ENCODE measurements around the gene MACROD2. TPM values are rescaled to one million over a fixed set of nuclear protein-coding genes. Genes with fewer than 3 reads are reported as not detected.

Gene MACROD2
- total and polyA plus RNA-seq, 4 donors: 13.0 to 67.1 (median 20.7) TPM

- 58 to 61% methylated on average over 3 of the region's 3 CpGs for WGBS, 2 donors
- Histone ChIP-seq H3K27me3 (ENCODE audit: control insufficient read depth in 3 of 3, insufficient read depth in 3 of 3, low read length in 2 of 3) (no peaks in the 10 kb centered on the region), H3K27ac (ENCODE audit: low read depth in 1 of 2, low read length in 1 of 2) (no peak overlapping the region), H3K9ac (ENCODE audit: insufficient read depth in 1 of 2, low read length in 2 of 2) (no peak overlapping the region), H3K4me3 (no peak overlapping the region), H3K36me3 (ENCODE audit: control insufficient read depth in 4 of 4, insufficient read depth in 4 of 4, low read length in 4 of 4) (no peaks in the 10 kb centered on the region), H3K9me3 (ENCODE audit: control insufficient read depth in 4 of 4, insufficient read depth in 3 of 4, low read length in 3 of 4) (no peaks in the 10 kb centered on the region), H3K4me1 (ENCODE audit: control insufficient read depth in 5 of 5, insufficient read depth in 5 of 5, low read length in 5 of 5) (no peaks in the 10 kb centered on the region)
- no peak for TF ChIP-seq CTCF (IDR thresholded peaks at IDR 0.05; ENCODE audit: control extremely low read depth, extremely low read depth)
- no peak for ATAC-seq (ENCODE audit: insufficient read depth, low FRiP score)
- no peak for DNase-seq
Observed at GRCh38 chr20:16020971-16021370, 2025.7 kb downstream of the MACROD2 start.

- H3K9me3 ChIP-seq (ENCODE audit: control insufficient read depth in 4 of 4, insufficient read depth in 3 of 4, low read length in 3 of 4): no peaks in the 10 kb centered on the region
- ATAC-seq (ENCODE audit: insufficient read depth, low FRiP score): no peak
- no peaks in the 10 kb centered on the region for H3K4me1 ChIP-seq (ENCODE audit: control insufficient read depth in 5 of 5, insufficient read depth in 5 of 5, low read length in 5 of 5)
- whole genome bisulfite sequencing, 2 donors: 77 to 88% methylated on average over 1 of the region's 1 CpG
- DNase-seq: no peak
- TF ChIP-seq CTCF (IDR thresholded peaks at IDR 0.05; ENCODE audit: control extremely low read depth, extremely low read depth): no peak
- H3K4me3 ChIP-seq: no peak overlapping the region
- no peak overlapping the region for H3K9ac ChIP-seq (ENCODE audit: insufficient read depth in 1 of 2, low read length in 2 of 2)
- H3K27ac ChIP-seq (ENCODE audit: low read depth in 1 of 2, low read length in 1 of 2): no peak overlapping the region
- H3K36me3 ChIP-seq (ENCODE audit: control insufficient read depth in 4 of 4, insufficient read depth in 4 of 4, low read length in 4 of 4): no peaks in the 10 kb centered on the region
- H3K27me3 ChIP-seq (ENCODE audit: control insufficient read depth in 3 of 3, insufficient read depth in 3 of 3, low read length in 2 of 3): no peaks in the 10 kb centered on the region
Observed at GRCh38 chr20:16025084-16025483, 2029.8 kb downstream of the MACROD2 start.

GRCh38 chr20:16027686-16028085 is 2032.4 kb downstream of the MACROD2 start:
- no peak overlapping the region for H3K27ac ChIP-seq (ENCODE audit: low read depth in 1 of 2, low read length in 1 of 2)
- H3K9ac ChIP-seq (ENCODE audit: insufficient read depth in 1 of 2, low read length in 2 of 2): no peak overlapping the region
- peaks cover 0 to 2% (median 0%) of the 10 kb centered on the region in 4 donors for H3K9me3 ChIP-seq (ENCODE audit: control insufficient read depth in 4 of 4, insufficient read depth in 3 of 4, low read length in 3 of 4)
- H3K4me1 ChIP-seq (ENCODE audit: control insufficient read depth in 5 of 5, insufficient read depth in 5 of 5, low read length in 5 of 5): no peaks in the 10 kb centered on the region
- H3K4me3 ChIP-seq: no peak overlapping the region
- H3K27me3 ChIP-seq (ENCODE audit: control insufficient read depth in 3 of 3, insufficient read depth in 3 of 3, low read length in 2 of 3): no peaks in the 10 kb centered on the region
- ATAC-seq (ENCODE audit: insufficient read depth, low FRiP score) (no peak), DNase-seq (no peak)
- no peak for TF ChIP-seq CTCF (IDR thresholded peaks at IDR 0.05; ENCODE audit: control extremely low read depth, extremely low read depth)
- H3K36me3 ChIP-seq (ENCODE audit: control insufficient read depth in 4 of 4, insufficient read depth in 4 of 4, low read length in 4 of 4): no peaks in the 10 kb centered on the region

GRCh38 chr20:16028923-16029322 is 2033.6 kb downstream of the MACROD2 start:
- no peak for DNase-seq
- Histone ChIP-seq H3K9ac (ENCODE audit: insufficient read depth in 1 of 2, low read length in 2 of 2) (no peak overlapping the region), H3K4me3 (no peak overlapping the region), H3K9me3 (ENCODE audit: control insufficient read depth in 4 of 4, insufficient read depth in 3 of 4, low read length in 3 of 4) (peaks cover 0 to 2% (median 0%) of the 10 kb centered on the region in 4 donors), H3K27me3 (ENCODE audit: control insufficient read depth in 3 of 3, insufficient read depth in 3 of 3, low read length in 2 of 3) (no peaks in the 10 kb centered on the region), H3K27ac (ENCODE audit: low read depth in 1 of 2, low read length in 1 of 2) (no peak overlapping the region), H3K4me1 (ENCODE audit: control insufficient read depth in 5 of 5, insufficient read depth in 5 of 5, low read length in 5 of 5) (no peaks in the 10 kb centered on the region), H3K36me3 (ENCODE audit: control insufficient read depth in 4 of 4, insufficient read depth in 4 of 4, low read length in 4 of 4) (no peaks in the 10 kb centered on the region)
- no peak for ATAC-seq (ENCODE audit: insufficient read depth, low FRiP score)
- WGBS, 2 donors: 85 to 86% methylated on average over 6 of the region's 6 CpGs
- TF ChIP-seq CTCF (IDR thresholded peaks at IDR 0.05; ENCODE audit: control extremely low read depth, extremely low read depth): no peak

All from lung (tissue), 12 donors.